ENCODE data around the gene P2RX6.
"Not testable (repeated sequence)": the region's sequence is repeated elsewhere in the genome, so short reads cannot be mapped to it uniquely, and the experiment has no call there.

Gene P2RX6

GRCh38 chr22:21061660-21062321 is 46.8 kb downstream of the P2RX6 start:
- not testable (repeated sequence) for DNase-seq

GRCh38 chr22:21064425-21064824 is 49.5 kb downstream of the P2RX6 start:
- DNase-seq = not testable (repeated sequence)

GRCh38 chr22:21064917-21065864 is 50.2 kb downstream of the P2RX6 start:
- DNase-seq = no peak

DNA sequence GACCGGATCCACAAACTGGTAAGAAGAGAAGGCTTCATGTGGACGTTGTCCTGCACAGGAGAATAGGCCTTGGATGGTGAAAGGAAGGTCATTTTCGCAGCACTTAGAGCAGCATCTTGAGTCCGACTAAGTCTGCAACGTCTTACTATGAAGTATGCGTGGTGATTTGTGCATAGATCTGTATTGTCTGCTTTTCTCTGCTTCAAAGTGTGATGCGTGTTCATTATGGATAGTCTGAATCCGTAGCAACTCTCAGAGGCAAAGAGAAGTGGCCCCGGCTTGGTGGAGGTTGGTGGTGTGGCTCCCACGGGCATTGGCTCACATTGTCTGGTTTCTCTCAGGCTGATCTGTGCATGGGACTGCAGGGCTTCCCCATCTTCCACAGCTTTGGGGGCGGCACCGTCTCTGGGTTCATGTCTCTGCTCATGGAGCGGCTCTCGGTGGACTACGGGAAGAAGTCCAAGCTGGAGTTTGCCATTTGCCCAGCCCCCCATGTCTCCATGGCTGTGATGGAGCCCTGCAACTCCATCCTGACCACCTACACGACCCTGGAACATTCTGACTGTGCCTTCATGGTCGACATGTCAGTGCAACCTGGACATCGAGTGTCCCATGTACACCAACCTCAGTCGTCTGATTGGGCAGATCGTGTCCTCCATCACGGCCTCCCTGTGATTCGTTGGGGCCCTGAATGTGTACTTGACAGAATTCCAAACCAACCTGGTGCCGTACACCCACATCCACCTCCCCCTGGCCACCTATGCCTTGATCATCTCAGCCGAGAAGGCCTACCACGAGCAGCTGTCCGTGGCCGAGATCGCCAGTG is 52.3 kb downstream of the P2RX6 start:
- DNase-seq = no peak

GRCh38 chr22:21067901-21068680 is 53.1 kb downstream of the P2RX6 start:
- DNase-seq = no peak

DNA sequence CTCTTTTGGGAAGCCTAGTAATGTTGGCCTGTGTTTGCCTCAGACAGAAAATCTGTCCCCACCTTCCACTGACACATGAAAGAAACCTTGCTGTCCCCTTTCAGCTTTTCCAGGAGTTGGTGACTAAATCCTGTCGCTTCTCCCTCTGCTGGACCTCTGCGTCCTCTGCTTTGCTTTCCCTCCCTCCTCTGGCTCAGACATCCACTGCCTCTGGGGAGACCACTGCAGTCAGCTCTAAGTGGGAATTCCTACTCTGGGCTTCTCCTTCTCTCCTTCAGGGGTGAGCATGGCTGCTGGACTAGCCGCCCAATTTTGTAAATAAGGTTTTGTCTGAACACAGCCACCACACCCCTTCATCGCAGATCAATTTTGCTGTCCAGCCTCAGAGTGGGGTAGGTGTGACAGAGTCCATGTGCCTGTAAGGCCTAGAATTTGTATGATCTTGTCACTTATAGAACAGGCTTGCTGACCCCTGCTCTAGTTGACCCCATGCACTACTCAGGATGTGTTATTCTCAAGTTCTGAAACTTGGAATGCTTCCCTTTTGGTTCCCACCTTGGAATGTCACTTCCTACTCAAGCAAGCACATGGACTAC is 53.8 kb downstream of the P2RX6 start:
- no peak for DNase-seq

- DNase-seq = no peak
Observed at GRCh38 chr22:21069375-21069774, 54.4 kb downstream of the P2RX6 start.

GRCh38 chr22:21070690-21071615 is 56.0 kb downstream of the P2RX6 start:
- DNase-seq = no peak

DNA sequence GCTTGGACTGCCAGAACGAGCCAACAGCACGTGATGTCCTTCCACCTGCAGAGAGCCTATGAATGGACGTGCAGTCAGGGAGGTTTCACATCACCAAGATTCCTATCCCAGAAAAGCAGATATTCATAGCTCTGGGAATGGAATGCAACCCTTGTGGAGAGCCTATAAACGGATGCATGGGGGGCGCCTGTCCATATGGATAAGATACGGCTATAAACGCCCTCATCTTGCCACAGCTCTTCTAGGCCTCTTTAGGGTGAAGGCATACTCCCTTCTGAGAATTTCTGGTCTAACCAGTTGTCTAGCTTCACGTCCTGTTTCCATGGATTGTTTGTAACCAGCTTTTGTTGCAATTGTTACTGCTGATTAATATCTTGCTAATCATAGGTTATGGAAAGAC is 56.8 kb downstream of the P2RX6 start:
- not testable (repeated sequence) for DNase-seq

DNA sequence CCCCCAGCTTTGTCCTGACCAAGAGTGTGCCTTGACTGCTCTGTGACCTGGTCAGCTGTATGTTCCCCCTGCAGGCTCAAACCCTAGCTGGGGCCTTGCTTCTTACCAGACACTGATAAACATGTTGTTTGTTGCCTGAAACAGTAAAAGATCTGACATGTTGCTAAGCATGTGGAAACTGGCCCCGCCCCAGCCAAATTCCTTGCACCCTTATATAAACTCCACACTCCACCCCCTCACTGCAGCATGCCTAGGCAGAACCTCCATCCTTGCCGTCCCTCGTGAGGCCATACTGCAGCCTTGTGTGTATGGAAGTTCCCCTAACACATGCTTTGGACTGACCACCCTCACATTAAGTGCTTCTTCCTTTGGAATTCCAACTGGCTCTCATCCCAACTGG is 58.1 kb downstream of the P2RX6 start:
- DNase-seq = no peak

- DNase-seq = no peak
Observed at GRCh38 chr22:21073482-21073881, 58.5 kb downstream of the P2RX6 start.

DNA sequence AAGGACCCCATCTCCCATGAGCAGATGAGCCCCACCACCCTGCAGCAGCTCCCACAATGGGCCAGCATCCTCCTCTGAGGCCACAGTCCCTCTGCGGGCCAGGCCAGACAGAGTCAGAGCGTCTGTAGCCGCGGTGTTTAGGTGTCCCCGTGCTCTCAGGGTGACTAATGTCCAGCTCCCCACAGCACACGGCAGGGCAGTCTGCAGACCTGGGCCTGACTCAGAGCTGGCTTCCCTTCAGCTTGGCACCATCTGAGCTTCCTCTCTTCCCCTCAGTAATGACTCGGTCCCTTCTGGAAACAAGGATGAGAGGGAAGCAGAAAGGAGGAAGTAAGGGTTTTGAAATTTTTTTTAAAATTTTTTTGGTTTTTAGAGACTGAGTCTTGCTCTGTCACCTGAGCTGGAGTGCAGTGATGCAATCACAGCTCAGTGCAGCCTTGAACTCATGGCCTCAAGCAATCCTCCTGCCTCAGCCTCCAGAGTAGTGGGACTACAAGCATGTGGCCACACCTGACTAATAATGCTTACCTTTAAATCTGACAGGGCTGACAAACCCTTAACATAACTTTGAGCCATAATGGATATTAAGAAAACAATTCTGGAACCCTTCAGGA is 59.2 kb downstream of the P2RX6 start:
- no peak for DNase-seq

GRCh38 chr22:21075516-21076138 is 60.7 kb downstream of the P2RX6 start:
- DNase-seq = no peak

DNA sequence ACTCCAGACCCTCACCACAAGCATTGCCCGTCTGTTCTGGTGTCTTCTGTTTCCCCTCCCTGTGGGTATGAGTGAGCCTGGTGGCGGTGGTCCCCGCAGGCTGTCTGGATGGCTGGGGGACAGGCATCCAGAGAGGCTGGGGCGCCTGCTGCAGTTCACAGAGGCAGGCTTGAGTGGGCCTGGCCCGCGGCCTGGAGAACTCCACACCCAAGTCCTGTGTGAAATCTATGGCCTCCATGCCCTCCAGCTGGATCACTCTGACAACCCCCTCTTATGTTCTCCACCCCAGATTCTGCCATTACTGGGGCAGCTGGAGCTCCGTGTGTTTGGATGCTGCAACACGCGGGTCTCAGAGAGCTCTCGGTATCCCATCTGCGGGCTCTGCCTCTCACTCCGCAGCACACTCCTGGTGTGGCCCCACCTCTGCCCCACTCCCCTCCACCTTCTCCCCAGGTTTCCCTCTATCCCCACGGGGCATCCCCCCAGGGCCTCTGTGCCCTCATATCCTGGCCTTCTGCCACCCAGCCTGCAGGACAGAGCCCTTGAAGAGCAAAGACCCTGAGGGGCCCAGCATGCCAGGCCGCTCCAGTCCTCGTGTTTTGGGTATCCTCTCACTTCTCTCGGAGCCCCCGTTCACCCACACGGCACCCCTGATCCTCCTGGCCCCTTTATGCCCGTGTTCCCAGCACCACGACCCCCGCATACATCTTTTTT is 62.1 kb downstream of the P2RX6 start:
- DNase-seq = no peak
